ENCODE data around the gene CD101.

Gene CD101

DNA sequence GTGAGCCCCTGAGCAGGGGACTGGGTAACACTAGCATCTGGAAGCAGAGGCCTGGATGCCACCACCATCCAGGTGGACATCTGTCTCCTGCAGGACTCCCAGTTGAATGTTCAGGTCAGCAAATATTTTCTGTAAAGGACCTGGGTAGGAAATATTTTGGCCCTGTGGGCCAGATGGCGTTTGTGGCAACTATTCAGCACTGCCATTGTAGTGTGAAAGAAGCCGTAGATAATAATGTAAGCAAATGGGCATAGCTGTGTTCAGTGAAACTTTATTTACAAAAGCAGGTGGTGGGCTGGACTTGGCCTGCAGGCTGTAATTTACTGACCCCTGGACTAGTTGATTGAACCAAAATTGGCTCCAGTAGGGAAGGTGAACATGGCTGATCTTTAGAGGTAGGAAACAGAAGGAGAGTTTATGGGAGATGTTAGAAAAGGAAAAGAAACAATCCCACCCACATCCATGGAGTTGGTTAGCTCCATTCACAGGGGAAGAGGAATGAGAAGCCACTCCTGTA, 20.0 kb upstream of the CD101 start:
- peak; percentile 12 for ATAC-seq
- no peaks in the 10 kb centered on the region for H3K9me3 Mint-ChIP-seq
- H3K36me3 Mint-ChIP-seq: no peaks in the 10 kb centered on the region
- H3K4me3 Mint-ChIP-seq: no peak overlapping the region
- peaks cover 23% of the 10 kb centered on the region for H3K27me3 Mint-ChIP-seq
- no peak overlapping the region for H3K27ac Mint-ChIP-seq
- H3K4me1 Mint-ChIP-seq: no peaks in the 10 kb centered on the region

- ATAC-seq: peak; percentile 24
- Mint-ChIP-seq H3K4me3 (no peak overlapping the region), H3K4me1 (no peaks in the 10 kb centered on the region), H3K27me3 (peaks cover 26% of the 10 kb centered on the region), H3K27ac (no peak overlapping the region), H3K36me3 (no peaks in the 10 kb centered on the region), H3K9me3 (no peaks in the 10 kb centered on the region)
Measured at GRCh38 chr1:116982319-116983004, 19.1 kb upstream of the CD101 start.

- Mint-ChIP-seq H3K4me3 (no peak overlapping the region), H3K27me3 (peaks cover 28% of the 10 kb centered on the region), H3K4me1 (no peaks in the 10 kb centered on the region), H3K9me3 (no peaks in the 10 kb centered on the region), H3K36me3 (no peaks in the 10 kb centered on the region), H3K27ac (no peak overlapping the region)
- ATAC-seq: no peak
Measured at GRCh38 chr1:116983112-116983511, 18.4 kb upstream of the CD101 start.

DNA sequence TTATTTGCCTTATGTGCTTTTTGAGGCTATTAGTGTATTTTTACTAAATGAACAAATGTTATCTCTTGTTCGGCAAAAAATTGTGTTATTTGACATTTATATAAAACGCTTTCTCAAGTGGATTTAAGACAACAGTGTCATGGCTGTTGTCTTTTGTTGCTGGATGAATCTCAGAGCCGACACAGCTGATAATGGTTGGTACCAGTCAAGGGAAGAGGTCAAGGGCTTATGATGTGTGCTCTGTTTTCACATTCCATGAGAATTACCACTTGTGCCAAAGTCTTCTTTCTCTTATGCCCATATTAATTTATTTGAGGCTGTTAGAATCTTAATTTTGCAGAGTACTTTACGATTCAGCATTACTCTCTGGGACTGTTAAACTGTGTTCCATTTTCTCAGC, 17.9 kb upstream of the CD101 start:
- H3K4me1 Mint-ChIP-seq: no peaks in the 10 kb centered on the region
- H3K36me3 Mint-ChIP-seq: no peaks in the 10 kb centered on the region
- no peaks in the 10 kb centered on the region for H3K9me3 Mint-ChIP-seq
- no peak for ATAC-seq
- H3K27ac Mint-ChIP-seq: no peak overlapping the region
- H3K27me3 Mint-ChIP-seq: peaks cover 28% of the 10 kb centered on the region
- H3K4me3 Mint-ChIP-seq: no peak overlapping the region

- Mint-ChIP-seq H3K36me3 (no peaks in the 10 kb centered on the region), H3K27me3 (peaks cover 28% of the 10 kb centered on the region), H3K27ac (no peak overlapping the region), H3K4me3 (no peak overlapping the region), H3K9me3 (no peaks in the 10 kb centered on the region), H3K4me1 (no peaks in the 10 kb centered on the region)
- ATAC-seq: no peak
Measured at GRCh38 chr1:116984406-116985160, 17.0 kb upstream of the CD101 start.

DNA sequence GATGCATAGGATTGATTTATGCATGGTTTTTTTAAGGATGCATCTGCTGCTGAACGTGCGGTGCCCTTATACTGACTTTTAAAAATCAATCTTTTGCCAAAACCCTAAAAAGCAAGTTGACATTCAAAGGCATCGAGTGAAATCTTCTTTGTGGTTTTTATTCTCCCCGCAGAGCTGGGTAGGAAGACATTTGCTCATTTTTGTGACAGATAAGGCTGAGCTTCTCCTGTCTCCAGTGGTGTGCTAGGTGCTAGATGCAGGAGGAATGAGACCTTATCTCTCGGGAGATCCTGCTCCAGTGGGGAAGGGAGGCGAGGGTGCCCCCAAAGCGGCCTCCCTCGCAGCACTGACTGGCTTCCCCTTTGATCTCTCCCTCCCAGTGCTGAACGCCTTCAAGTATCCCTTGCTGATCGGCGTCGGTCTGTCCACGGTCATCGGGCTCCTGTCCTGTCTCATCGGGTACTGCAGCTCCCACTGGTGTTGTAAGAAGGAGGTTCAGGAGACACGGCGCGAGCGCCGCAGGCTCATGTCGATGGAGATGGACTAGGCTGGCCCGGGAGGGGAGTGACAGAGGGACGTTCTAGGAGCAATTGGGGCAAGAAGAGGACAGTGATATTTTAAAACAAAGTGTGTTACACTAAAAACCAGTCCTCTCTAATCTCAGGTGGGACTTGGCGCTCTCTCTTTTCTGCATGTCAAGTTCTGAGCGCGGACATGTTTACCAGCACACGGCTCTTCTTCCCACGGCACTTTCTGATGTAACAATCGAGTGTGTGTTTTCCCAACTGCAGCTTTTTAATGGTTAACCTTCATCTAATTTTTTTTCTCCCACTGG, 14.9 kb upstream of the CD101 start:
- Mint-ChIP-seq H3K4me1 (no peaks in the 10 kb centered on the region), H3K36me3 (no peaks in the 10 kb centered on the region), H3K4me3 (no peak overlapping the region), H3K27ac (no peak overlapping the region), H3K27me3 (peaks cover 28% of the 10 kb centered on the region), H3K9me3 (no peaks in the 10 kb centered on the region)
- no peak for ATAC-seq

GRCh38 chr1:116987256-116987555, 14.4 kb upstream of the CD101 start:
- ATAC-seq: no peak
- Mint-ChIP-seq H3K4me1 (no peaks in the 10 kb centered on the region), H3K4me3 (no peak overlapping the region), H3K36me3 (no peaks in the 10 kb centered on the region), H3K27me3 (peaks cover 28% of the 10 kb centered on the region), H3K9me3 (no peaks in the 10 kb centered on the region), H3K27ac (no peak overlapping the region)

DNA sequence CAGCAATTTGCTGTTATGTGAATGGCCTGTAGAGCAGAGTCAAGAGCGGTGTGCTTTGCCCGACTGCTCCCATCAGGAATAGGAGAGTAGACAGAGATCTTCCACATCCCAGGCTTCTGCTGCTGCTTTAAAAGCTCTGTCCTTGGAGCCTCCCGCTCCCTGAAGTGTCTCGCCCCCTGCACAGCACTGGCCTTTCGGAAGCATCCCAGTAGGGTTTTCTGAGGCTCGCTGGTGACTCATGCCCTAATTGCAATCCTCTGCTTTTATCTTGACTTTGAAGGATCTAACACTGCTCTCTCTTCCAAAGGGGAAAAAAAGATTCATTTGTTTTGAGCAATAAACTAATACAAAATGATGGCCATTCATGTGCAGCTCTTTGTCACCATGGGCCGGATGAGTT, 13.3 kb upstream of the CD101 start:
- Mint-ChIP-seq H3K4me1 (no peaks in the 10 kb centered on the region), H3K27ac (no peak overlapping the region), H3K27me3 (peaks cover 28% of the 10 kb centered on the region), H3K9me3 (no peaks in the 10 kb centered on the region), H3K36me3 (peaks cover 5% of the 10 kb centered on the region), H3K4me3 (no peak overlapping the region)
- no peak for ATAC-seq

- H3K36me3 Mint-ChIP-seq: peaks cover 5% of the 10 kb centered on the region
- H3K4me1 Mint-ChIP-seq: no peaks in the 10 kb centered on the region
- no peak overlapping the region for H3K4me3 Mint-ChIP-seq
- no peak overlapping the region for H3K27ac Mint-ChIP-seq
- H3K27me3 Mint-ChIP-seq: peaks cover 28% of the 10 kb centered on the region
- no peaks in the 10 kb centered on the region for H3K9me3 Mint-ChIP-seq
- peak; percentile 17 for ATAC-seq
Measured at GRCh38 chr1:116988908-116989307, 12.7 kb upstream of the CD101 start.

DNA sequence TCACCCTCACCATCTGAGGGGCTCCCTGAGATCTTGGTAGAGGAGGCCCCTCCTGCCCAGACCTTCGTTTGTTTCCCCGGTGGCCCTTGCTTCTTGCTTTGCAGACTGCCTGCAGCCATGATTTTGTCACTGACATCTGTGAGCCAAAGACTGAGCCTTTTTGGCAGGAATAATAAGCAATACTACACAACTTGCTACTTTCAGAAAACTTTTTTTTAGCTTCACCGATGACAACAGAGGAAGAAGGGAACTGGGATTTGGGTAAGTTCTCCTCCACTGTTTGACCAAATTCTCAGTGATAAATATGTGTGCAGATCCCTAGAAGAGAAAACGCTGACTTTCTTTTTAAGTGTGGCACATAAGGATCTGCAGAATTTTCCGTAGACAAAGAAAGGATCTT, 11.7 kb upstream of the CD101 start:
- peaks cover 5% of the 10 kb centered on the region for H3K36me3 Mint-ChIP-seq
- no peak for ATAC-seq
- peaks cover 24% of the 10 kb centered on the region for H3K27me3 Mint-ChIP-seq
- H3K9me3 Mint-ChIP-seq: no peaks in the 10 kb centered on the region
- H3K27ac Mint-ChIP-seq: no peak overlapping the region
- H3K4me1 Mint-ChIP-seq: no peaks in the 10 kb centered on the region
- H3K4me3 Mint-ChIP-seq: no peak overlapping the region

DNA sequence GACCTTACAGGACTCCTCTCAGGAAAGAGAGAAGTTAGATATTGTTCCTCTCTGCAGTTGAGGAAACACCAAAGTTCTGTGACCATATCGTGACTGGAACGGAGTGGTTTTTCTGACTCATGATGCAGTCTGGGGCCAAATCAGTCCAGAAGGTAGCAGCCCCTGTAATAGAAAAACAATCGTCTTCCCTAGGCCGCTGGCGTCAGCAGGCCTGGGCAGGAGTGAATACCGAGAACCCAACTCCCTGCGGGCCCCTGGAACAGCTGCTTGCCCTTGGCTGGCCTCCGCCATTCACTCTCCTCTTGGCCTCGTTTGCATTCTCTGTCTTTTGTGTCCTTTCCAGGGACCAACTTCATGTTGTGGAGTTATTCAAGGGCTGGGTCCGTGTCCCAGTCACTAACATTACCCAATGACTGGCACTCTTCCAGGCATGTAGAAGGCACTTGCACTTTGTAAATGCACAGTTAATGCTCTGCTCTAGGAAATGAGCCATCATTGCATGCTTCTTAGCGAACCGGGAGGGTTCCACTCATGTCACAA, 10.9 kb upstream of the CD101 start:
- no peaks in the 10 kb centered on the region for H3K4me1 Mint-ChIP-seq
- peaks cover 5% of the 10 kb centered on the region for H3K36me3 Mint-ChIP-seq
- H3K27me3 Mint-ChIP-seq: peaks cover 17% of the 10 kb centered on the region
- no peak overlapping the region for H3K4me3 Mint-ChIP-seq
- H3K9me3 Mint-ChIP-seq: no peaks in the 10 kb centered on the region
- no peak for ATAC-seq
- H3K27ac Mint-ChIP-seq: no peak overlapping the region

GRCh38 chr1:116991171-116991845, 10.3 kb upstream of the CD101 start:
- no peak overlapping the region for H3K4me3 Mint-ChIP-seq
- no peak for ATAC-seq

DNA sequence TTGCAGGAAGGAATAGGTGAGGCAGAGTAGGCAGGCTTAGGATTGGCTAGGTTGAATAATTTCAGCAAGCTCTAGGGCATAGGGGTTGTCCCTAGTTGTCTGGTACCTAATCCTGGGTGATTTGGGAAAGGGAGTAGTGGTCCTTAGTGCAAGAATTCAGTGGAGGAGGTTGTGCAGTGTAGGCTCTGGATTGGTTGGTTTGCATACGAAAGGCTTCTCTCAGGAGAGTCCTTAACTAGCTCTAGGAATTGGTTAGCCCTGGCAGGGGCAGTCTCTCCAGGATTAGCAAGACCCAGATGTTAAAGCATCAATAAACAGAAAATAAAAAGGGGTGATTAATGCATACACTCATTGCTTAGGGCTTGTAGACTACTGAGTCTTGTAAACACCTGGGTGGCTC, 9.6 kb upstream of the CD101 start:
- peaks cover 11% of the 10 kb centered on the region for H3K27me3 Mint-ChIP-seq
- no peaks in the 10 kb centered on the region for H3K9me3 Mint-ChIP-seq
- H3K27ac Mint-ChIP-seq: no peak overlapping the region
- H3K4me1 Mint-ChIP-seq: no peaks in the 10 kb centered on the region
- ATAC-seq: no peak
- H3K4me3 Mint-ChIP-seq: no peak overlapping the region
- peaks cover 5% of the 10 kb centered on the region for H3K36me3 Mint-ChIP-seq

More at GRCh38 chr1:116991171-116991845, 10.3 kb upstream of the CD101 start:
- Mint-ChIP-seq H3K36me3 (peaks cover 5% of the 10 kb centered on the region), H3K4me1 (no peaks in the 10 kb centered on the region), H3K9me3 (no peaks in the 10 kb centered on the region), H3K27me3 (peaks cover 17% of the 10 kb centered on the region), H3K27ac (no peak overlapping the region)

DNA sequence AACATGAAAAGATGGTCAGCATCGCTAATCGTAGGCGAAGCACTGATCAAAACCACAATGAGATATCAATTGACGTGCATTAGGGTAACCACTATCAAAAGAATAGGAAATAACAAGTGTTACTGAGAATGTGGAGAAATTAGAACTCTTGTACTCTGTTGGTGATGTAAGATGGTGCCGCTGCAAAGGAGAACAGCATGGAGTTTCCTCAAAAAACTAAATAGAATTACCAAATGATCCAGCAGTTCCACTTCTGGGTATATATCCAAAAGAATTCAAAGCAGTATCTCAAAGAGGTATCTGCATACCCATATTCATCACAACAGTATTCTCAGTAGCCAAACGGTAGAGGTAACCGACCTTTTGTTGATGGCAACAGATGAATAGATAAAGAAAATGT, 8.3 kb upstream of the CD101 start:
- H3K4me1 Mint-ChIP-seq: no peaks in the 10 kb centered on the region
- H3K27ac Mint-ChIP-seq: no peak overlapping the region
- no peaks in the 10 kb centered on the region for H3K9me3 Mint-ChIP-seq
- H3K36me3 Mint-ChIP-seq: peaks cover 5% of the 10 kb centered on the region
- H3K27me3 Mint-ChIP-seq: no peaks in the 10 kb centered on the region
- no peak overlapping the region for H3K4me3 Mint-ChIP-seq
- no peak for ATAC-seq

DNA sequence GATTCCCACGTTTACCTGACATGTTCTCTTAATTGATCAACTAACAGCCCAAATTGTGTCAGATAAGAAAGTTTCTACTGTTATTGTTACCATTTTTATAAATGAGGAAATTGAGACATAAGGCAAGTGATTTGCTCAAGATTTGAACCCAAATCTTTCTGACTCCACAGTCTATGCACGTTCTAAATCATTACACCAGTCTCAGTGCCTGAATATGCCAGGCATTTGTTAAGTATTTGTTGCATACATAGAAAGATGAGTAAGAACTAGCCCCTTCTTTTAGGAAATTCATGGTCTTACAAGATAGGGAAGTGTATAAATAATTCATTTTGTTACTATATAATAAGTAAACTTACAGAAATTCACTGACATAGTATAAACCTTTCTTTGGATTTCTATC, 7.1 kb upstream of the CD101 start:
- Mint-ChIP-seq H3K4me3 (no peak overlapping the region), H3K27ac (no peak overlapping the region), H3K27me3 (no peaks in the 10 kb centered on the region), H3K9me3 (no peaks in the 10 kb centered on the region), H3K4me1 (no peaks in the 10 kb centered on the region), H3K36me3 (peaks cover 5% of the 10 kb centered on the region)
- no peak for ATAC-seq
